Breast epithelium (tissue), 4 donors: ENCODE data around the gene PFKL. TPM values are rescaled to one million over a fixed set of nuclear protein-coding genes. Genes with fewer than 3 reads are reported as not detected.

Experiments used
- DNase-seq, 2 donors: peaks; one replicate each; pipeline ENCODE4 v3.0.0-alpha.2; 2019; ENCODE audit warnings: low spot score in 2 of 2
- H3K27ac ChIP-seq, 2 donors: fragments of 200-600 bp; sonication (generic) in 1 of 2; one replicate each; pipeline ENCODE4 v1.5.1; 2016 to 2019; ENCODE audit warnings: mild to moderate bottlenecking in 1 of 2
- H3K27me3 ChIP-seq, 2 donors: fragments of 200-600 bp; sonication (generic) in 1 of 2; one replicate each; pipeline versions ENCODE4 v1.5.1 to v1.6.0; 2017 to 2019; ENCODE audit warnings: control low read depth in 1 of 2, mild to moderate bottlenecking in 1 of 2
- H3K36me3 ChIP-seq: fragments of 200-600 bp; one replicate; pipeline ENCODE4 v1.5.1; 2019
- H3K4me1 ChIP-seq, 2 donors: fragments of 200-600 bp; sonication (generic); one replicate each; pipeline ENCODE4 v1.5.1; 2016 to 2019; ENCODE audit warnings: control low read depth in 1 of 2
- H3K4me3 ChIP-seq, 3 donors: fragments of 200-600 bp; sonication (generic); 1 replicate in 2 of 3; 2 replicates in 1 of 3; pipeline ENCODE4 v1.5.1; 2016 to 2019; ENCODE audit warnings: mild to moderate bottlenecking in 3 of 3, moderate library complexity in 2 of 3
- H3K9me3 ChIP-seq, 2 donors: fragments of 200-600 bp; sonication (generic) in 1 of 2; one replicate each; pipeline ENCODE4 v1.5.1; 2016 to 2019; ENCODE audit warnings: control low read depth in 1 of 2
- CTCF ChIP-seq, 3 donors: fragments of 450-650 bp; IDR thresholded peaks; one replicate each; pipeline ENCODE4 v1.5.1; 2016 to 2017; ENCODE audit warnings: antibody characterized with exemption in 3 of 3, mild to moderate bottlenecking in 3 of 3, moderate library complexity in 3 of 3
- POLR2A ChIP-seq: fragments of 450-650 bp; IDR thresholded peaks from one replicate; pipeline ENCODE4 v1.6.1; 2016; ENCODE audit warnings: antibody characterized with exemption, mild to moderate bottlenecking, moderate library complexity
- POLR2AphosphoS5 ChIP-seq, 3 donors: sonication (generic); formaldehyde crosslinking; IDR thresholded peaks; one replicate each; pipeline ENCODE4 v1.6.1; 2017; ENCODE audit warnings: antibody characterized with exemption in 3 of 3
- intact Hi-C: fragments of 100-400 bp; cut with DNase I; formaldehyde crosslinking; loops from one replicate; pipeline ENCODE4 v1.15.1; 2023; ENCODE audit warnings: low total_unique reads
- total RNA-seq, 3 donors: library from RNA; depleted of rRNA; stranded (reverse); fragments of >200 nt; gene quantifications; one replicate each; pipeline ENCODE4 v1.1.0, GENCODE V29; 2016

Gene PFKL
- total RNA-seq, 3 donors from 2014 or later, result 80.9 to 101 (median 97.9) TPM

DNA sequence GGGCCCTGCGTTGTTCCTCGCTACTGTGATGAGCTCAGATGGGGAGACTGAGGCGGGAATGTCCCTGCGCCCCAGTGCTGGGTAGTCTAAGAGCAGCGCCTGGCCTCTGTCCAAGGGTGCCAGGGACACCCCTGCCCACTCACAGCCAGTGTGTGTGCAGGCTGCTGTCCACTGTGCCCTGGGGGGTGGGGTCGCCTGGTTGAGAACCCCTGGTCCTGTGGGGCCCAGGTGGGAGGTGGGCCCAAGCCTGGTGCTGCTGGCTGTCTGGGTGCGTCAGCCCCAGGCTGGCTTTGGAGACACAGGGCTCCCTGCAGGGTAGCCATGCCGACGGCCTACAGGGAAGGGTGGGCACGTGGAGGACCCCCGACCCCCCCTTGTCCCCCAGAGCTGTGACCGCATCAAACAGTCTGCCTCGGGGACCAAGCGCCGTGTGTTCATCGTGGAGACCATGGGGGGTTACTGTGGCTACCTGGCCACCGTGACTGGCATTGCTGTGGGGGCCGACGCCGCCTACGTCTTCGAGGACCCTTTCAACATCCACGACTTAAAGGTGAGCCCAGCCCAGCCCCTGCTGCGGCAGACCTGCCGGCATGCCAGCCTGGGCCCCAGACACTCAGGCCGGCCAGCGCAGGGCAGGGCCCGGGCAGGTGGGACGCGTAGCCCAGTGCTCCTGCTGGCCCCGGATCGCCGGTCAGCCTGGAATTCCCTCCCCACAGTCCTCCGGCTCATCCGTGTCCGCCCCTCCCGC is 24.4 kb downstream of the PFKL start:
- no peak overlapping the region for H3K27ac ChIP-seq
- H3K36me3 ChIP-seq, result peaks cover 8% of the 10 kb centered on the region
- no peak overlapping the region for H3K4me3 ChIP-seq
- no peaks in the 10 kb centered on the region for H3K27me3 ChIP-seq
- intact Hi-C loops, result no loop called here
- H3K9me3 ChIP-seq, result no peaks in the 10 kb centered on the region
- no peak for DNase-seq
- no peak for TF ChIP-seq CTCF (IDR thresholded peaks at IDR 0.05)
- TF ChIP-seq POLR2A, result no peak
- TF ChIP-seq POLR2AphosphoS5 (IDR thresholded peaks at IDR 0.05), result no peak
- no peaks in the 10 kb centered on the region for H3K4me1 ChIP-seq

DNA sequence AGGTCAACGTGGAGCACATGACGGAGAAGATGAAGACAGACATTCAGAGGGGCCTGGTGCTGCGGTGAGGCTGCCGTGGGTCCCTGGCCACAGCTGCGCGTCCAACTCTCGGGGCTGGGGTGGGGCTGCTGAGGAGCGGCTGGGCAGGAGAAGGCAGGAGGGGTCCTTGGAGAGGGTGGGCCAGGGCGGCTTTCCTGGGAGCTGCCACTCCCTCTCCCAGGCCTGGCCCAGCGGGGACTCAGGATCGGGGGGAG is 24.9 kb downstream of the PFKL start:
- no peaks in the 10 kb centered on the region for H3K9me3 ChIP-seq
- intact Hi-C loops, result no loop called here
- no peak overlapping the region for H3K27ac ChIP-seq
- TF ChIP-seq POLR2AphosphoS5 (IDR thresholded peaks at IDR 0.05) (no peak), CTCF (IDR thresholded peaks at IDR 0.05) (no peak), POLR2A (no peak)
- H3K36me3 ChIP-seq, result peaks cover 8% of the 10 kb centered on the region
- H3K4me3 ChIP-seq, result no peak overlapping the region
- no peak for DNase-seq
- no peaks in the 10 kb centered on the region for H3K27me3 ChIP-seq
- no peaks in the 10 kb centered on the region for H3K4me1 ChIP-seq

- intact Hi-C loops, result no loop called here
- TF ChIP-seq CTCF (IDR thresholded peaks at IDR 0.05) (no peak), POLR2A (no peak), POLR2AphosphoS5 (IDR thresholded peaks at IDR 0.05) (no peak)
Measured at GRCh38 chr21:44325386-44326271, 25.8 kb downstream of the PFKL start.

GRCh38 chr21:44326272-44326647 is 26.4 kb downstream of the PFKL start:
- Histone ChIP-seq H3K36me3 (peaks cover 8% of the 10 kb centered on the region), H3K27ac (no peak overlapping the region), H3K4me3 (no peak overlapping the region), H3K27me3 (no peaks in the 10 kb centered on the region), H3K4me1 (no peaks in the 10 kb centered on the region), H3K9me3 (no peaks in the 10 kb centered on the region)
- intact Hi-C loops, result no loop called here
- TF ChIP-seq POLR2A, result no peak
- TF ChIP-seq CTCF (IDR thresholded peaks at IDR 0.05), result no peak
- no peak for TF ChIP-seq POLR2AphosphoS5 (IDR thresholded peaks at IDR 0.05)
- no peak for DNase-seq

More at GRCh38 chr21:44325386-44326271, 25.8 kb downstream of the PFKL start:
- Histone ChIP-seq H3K27ac (no peak overlapping the region), H3K36me3 (peaks cover 8% of the 10 kb centered on the region), H3K4me1 (no peaks in the 10 kb centered on the region), H3K4me3 (no peak overlapping the region), H3K9me3 (no peaks in the 10 kb centered on the region), H3K27me3 (no peaks in the 10 kb centered on the region)
- no peak for DNase-seq
